Lung microvascular endothelial cell (primary cell): ENCODE data around the gene MTUS2. TPM values are rescaled to one million over a fixed set of nuclear protein-coding genes. Genes with fewer than 3 reads are reported as not detected.
"Not testable (repeated sequence)": the region's sequence is repeated elsewhere in the genome, so short reads cannot be mapped to it uniquely, and the experiment has no call there.

Experiments used
- DNase-seq, 2 donors: peaks; one replicate each; pipeline versions ENCODE4 v3.0.0 to v3.0.0-alpha.2; 2010; ENCODE audit warnings: low read depth in 2 of 2
- total RNA-seq: library from RNA; depleted of rRNA; stranded (reverse); fragments of >200 nt; gene quantifications from 2 replicates; pipeline ENCODE4 v1.2.1, GENCODE V29; 2014

MTUS2 gene
- total RNA-seq, 1 donor from 2014 or later: not detected

DNA sequence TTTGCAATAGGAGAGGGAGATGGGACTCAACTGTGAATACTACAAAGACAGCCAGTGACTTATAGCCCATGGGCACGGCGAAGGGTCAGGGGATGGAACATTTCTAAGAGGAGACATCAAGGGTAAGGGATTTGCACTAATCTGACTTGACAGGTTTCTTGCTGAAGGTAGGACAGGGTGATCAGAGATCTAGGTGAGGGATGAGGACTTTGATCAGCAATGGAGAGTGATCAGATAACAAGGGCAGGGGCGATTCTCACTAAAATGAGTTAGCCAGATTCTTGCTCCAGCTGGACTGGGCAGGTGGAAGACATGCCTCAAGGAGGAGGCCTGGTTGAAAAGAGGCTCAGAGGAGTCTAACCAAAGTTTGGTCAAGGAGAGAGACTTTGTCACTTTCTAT, 566.1 kb downstream of the MTUS2 start:
- no peak for DNase-seq

- DNase-seq: not testable (repeated sequence)
Measured at GRCh38 chr13:29390598-29390997, 570.5 kb downstream of the MTUS2 start.

DNA sequence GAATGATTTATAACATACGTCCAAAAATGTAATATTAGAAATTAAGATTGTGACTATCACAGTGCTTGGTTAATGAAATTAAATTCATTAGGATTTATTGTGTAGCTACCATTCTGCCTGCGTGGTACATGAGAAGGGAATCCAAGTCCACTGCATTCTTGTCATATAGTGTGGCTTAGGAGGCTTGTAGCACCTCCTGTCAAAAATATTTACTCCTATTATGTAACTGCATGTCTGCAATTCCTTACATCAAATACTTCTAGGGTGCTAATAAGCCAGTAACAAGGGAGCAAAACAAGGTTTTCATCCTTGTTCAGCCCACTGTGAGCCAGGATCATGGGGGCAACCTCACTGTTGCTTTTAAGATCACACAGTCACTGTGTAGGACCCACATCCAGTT, 576.3 kb downstream of the MTUS2 start:
- no peak for DNase-seq

- DNase-seq: no peak
Measured at GRCh38 chr13:29397265-29397664, 577.1 kb downstream of the MTUS2 start.

- no peak for DNase-seq
Measured at GRCh38 chr13:29402166-29402636, 582.1 kb downstream of the MTUS2 start.

DNA sequence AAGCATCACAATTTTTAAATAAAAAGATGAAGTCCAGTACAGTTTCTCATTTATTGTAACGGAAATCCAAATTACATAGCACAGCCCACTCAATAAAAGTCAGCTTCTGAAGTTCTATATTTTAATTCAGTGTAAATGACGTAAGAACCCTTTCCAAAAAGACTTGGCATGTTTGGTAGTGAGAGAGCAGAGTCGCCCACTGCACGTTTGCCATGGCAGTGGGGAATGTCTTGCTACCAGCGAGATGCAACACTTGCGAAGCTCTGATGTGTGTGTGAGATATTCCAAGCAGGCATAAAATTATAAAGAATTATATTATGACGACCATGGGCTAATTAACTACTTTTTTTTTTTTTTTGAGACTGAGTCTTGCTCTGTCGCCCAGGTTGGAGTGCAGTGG, 585.3 kb downstream of the MTUS2 start:
- DNase-seq: no peak

- DNase-seq: no peak
Measured at GRCh38 chr13:29411481-29411880, 591.3 kb downstream of the MTUS2 start.

GRCh38 chr13:29418026-29418425, 597.9 kb downstream of the MTUS2 start:
- DNase-seq: no peak

DNA sequence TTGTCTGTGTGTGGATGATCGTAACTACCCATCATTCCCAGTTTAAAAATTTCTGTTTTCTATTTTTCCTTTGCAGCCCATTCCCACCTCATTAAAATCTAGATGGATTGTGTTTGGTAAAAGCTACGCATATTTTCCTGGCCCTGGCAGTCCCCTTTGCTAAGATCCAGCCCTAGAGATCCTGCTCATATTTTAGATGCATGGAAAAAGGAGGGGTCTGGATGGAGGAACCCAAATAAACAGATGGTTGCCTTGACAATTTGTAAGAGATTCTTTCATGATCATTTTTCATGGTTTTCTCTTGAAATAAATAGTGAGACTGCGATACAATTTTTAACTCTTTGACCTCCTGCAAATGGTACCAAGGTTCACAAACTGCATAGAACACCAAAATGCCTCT, 601.0 kb downstream of the MTUS2 start:
- DNase-seq: no peak

DNA sequence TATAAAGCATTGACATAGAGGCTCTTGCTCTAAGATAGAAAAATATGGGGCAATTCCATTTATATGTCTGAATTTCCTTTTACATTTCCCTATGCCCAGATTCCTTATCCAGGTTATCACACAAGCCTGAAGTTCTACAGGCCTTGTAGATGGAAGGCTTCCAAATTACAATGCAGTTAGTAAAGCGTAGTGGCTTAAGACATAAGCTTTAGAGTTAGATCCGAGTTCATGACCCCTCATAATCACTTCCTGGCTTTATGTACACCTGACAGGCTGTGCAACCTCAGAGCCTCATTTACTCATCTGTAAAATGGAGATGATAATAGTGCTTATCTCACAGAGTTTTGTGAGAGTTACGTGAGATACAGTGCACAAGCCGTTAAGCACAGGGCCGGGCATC, 601.9 kb downstream of the MTUS2 start:
- no peak for DNase-seq

GRCh38 chr13:29423050-29423449, 602.9 kb downstream of the MTUS2 start:
- no peak for DNase-seq

- no peak for DNase-seq
Measured at GRCh38 chr13:29427937-29428309, 607.8 kb downstream of the MTUS2 start.

DNA sequence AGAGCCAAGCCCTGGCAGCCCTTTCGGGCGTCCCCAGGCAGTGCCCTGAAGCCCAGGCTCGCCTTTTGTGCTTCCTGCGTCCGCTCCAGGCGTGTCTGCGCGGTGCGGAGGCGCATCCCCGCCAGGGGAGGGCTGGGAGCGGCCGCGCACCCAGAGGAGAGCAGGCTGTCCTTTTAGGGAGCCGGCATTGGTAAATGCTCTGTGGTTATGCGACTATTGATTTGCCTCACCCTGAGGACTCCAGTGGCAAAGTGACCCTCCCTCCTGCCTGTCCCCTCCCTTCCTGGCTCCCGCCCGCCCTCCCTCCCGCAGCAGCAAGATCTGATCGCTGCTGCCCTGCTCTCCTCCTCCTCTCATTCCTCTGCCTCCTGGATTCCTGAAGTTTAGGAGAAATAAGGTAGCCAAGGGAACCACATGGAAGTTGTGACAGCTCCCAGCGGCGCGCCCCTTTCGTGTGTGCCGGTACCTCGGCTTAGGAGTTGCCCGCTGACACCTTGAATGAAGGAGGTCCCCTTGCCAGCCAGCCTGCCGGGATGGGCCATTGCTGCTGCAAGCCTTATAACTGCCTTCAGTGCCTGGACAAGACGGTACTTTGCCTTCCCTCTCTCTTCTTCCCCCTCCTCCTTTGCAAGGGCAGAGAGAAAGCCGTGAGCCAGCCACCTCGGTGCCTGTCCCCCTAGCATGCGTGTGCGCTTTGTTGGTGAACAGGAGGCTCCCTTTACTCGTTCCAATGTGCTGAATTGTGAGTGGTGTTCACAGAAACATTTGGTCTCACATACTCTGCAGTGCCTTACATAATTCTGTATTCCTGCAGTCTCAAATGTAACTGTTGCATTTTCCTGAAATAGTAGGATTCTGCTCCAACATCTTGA, 608.4 kb downstream of the MTUS2 start:
- DNase-seq: no peak

GRCh38 chr13:29429286-29429900, 609.3 kb downstream of the MTUS2 start:
- no peak for DNase-seq

DNA sequence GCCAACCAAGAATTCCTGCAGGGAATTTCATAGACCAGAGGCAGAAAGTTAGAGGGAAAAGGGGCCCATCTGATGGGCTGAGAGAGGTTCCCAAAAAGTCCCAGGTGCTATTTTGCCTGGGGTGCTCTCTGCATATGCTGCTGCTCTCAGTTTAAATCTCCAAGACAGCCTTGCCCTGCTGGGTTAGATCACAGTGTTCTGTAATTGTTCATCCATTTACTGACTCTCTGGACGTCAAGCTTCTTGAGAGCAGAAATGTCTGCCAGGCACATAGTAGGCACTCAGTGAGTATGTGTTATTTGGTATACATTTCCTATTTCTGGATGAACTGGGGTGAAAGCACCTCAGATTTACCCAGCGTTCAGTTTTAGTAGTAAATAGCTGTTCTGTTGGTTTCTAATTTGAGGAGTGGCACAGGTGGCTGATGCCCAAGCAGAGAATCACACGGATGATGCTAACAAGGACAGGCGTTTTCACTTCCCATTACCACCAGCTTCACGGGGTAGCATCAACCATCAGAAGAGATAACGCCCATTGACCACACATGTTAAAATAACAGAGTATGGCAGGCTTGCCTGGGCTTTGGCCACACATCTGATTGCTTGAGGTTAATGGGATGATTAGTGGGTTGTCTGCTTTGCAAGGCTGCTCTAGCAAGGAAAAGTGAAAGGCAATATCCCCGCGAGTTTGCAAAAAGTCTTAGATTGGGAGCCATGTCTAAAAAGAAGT, 614.2 kb downstream of the MTUS2 start:
- no peak for DNase-seq

- peak in 1 of 2 donors; percentile 43 for DNase-seq
Measured at GRCh38 chr13:29435125-29435911, 615.2 kb downstream of the MTUS2 start.

DNA sequence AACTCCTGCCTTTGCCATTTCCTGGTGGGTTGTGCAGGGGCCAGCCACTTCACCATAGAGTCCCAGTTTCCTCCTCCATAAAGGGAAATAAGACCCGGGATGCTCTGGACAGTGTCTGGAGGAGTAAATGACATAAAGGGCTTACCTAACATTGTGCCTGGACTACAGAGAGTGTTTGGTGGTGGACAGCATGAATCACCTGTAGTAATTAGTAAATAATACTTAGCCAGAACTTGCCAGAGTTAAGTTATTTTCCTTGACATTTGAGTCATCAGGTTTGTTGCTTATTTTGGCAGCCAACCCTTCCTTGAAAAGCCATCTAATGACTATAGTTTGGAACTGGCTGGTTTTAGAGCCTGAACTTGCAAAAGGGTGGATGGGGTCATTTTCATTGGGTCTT, 616.2 kb downstream of the MTUS2 start:
- peak in 1 of 2 donors; percentile 45 for DNase-seq

DNA sequence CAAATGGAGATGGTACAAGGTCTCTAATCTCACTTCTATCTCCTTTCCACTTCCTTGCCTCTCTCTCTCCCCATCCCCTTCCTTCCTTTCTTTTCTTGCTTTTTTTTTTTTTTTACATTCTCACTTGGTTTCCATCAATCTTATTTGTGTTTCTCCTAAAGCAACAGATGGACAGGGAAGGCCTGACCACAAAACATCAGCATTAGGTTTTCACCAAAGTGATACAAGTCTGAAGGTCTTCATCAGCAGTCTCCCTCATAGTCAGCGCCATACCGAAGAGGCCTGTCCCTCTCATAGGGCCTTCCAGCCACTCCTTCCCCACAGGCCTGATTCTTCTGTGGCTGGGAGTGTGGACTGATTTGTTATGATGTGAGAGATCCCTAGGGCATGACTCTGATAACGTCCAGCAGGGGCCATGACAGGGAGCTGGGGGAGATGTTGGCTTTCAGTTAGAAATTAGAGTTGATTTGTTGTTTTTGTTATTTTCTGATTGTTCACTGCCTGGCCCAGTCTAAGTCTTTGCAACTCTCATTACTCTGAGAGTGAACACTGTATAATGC, 616.7 kb downstream of the MTUS2 start:
- DNase-seq: no peak

- DNase-seq: no peak
Measured at GRCh38 chr13:29438769-29439168, 618.6 kb downstream of the MTUS2 start.

- no peak for DNase-seq
Measured at GRCh38 chr13:29439601-29440388, 619.7 kb downstream of the MTUS2 start.
